ENCODE data around the gene SIM1. TPM values are rescaled to one million over a fixed set of nuclear protein-coding genes. Genes with fewer than 3 reads are reported as not detected.

Gene SIM1
- total and polyA plus RNA-seq, 2 of the 8 experiments (the other 6 are each of a cell fraction or from before 2014, with no cell fraction given), result 0.02 to 0.39 TPM

DNA sequence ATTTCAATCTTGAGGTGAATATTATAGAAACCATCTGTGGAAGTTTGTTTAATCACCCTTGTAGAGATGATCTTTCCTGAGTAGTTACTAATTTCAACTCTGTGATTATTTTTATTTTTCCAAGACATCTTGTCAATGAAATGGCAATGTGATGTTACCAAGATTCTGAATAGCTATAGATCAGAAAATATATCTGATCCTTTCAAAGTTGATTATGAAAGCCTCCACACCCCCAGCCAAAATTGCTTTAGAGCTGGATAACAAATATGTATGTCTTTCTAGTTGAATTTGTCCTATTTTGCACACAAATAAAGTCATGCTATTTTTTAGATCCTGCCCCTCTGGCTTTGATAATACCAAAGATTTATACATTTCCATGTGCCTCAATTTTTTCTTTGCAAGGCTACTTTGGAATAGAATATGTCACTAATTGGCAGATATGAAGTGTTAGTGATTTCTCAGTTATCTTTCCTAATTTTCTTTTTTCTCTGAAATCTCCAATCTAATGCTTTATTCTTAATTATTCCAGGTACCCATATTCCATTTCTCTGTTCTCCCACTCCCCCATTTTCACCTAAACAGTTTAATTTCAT lies 5.0 kb downstream of the SIM1 start:
- Histone ChIP-seq H3K4me3 (ENCODE audit: extremely low read depth in 1 of 4, insufficient read depth in 2 of 4, low read depth in 3 of 4, low read length in 4 of 4) (no peak overlapping the region), H4K5ac (ENCODE audit: insufficient read length, low read depth, low read length) (no peak overlapping the region), H3K9me3 (ENCODE audit: insufficient read depth in 2 of 2, low read depth in 1 of 2, low read length in 1 of 2) (no peaks in the 10 kb centered on the region), H3K36me3 (ENCODE audit: control insufficient read depth in 2 of 4, insufficient read depth in 4 of 4, low read length in 3 of 4) (0 out of 8 replicates have a peak, but pooled peaks cover 0 to 3% (median 0%) of the 10 kb centered on the region in 4 experiments), H2AFZ (ENCODE audit: low read length) (no peak overlapping the region), H3K27ac (ENCODE audit: low read depth, low read length) (no peak overlapping the region), H4K91ac (replicated peaks; ENCODE audit: insufficient read length, low read length) (no peak overlapping the region), H2BK15ac (ENCODE audit: low read length) (no peak overlapping the region), H3K23ac (ENCODE audit: insufficient read length) (no peak overlapping the region), H2BK12ac (ENCODE audit: low read depth, low read length) (no peak overlapping the region), H3K27me3 (replicated peaks in 1 of 4; ENCODE audit: control insufficient read depth in 3 of 4, extremely low read depth in 1 of 4, insufficient read depth in 3 of 4, low read length in 3 of 4) (peaks cover 89 to 100% (median 95%) of the 10 kb centered on the region in 4 experiments), H3K4me2 (ENCODE audit: insufficient read depth in 1 of 2, low read depth in 2 of 2, low read length in 2 of 2) (no peak overlapping the region), H3K18ac (ENCODE audit: extremely low read depth, low read length) (no peak overlapping the region), H2BK5ac (ENCODE audit: low read depth, low read length) (no peak overlapping the region), H4K8ac (ENCODE audit: extremely low read depth, insufficient read depth, low read length) (no peak overlapping the region), H3K23me2 (ENCODE audit: low read depth, low read length) (peaks cover 10% of the 10 kb centered on the region; the same call in 1 of the 2 replicates), H2BK20ac (ENCODE audit: low read length) (no peak overlapping the region), H3K79me1 (ENCODE audit: low read depth, low read length) (no peaks in the 10 kb centered on the region), H3K4me1 (replicated peaks in 1 of 4; ENCODE audit: control insufficient read depth in 3 of 4, insufficient read depth in 4 of 4, low read length in 3 of 4) (peaks cover 14 to 45% (median 30%) of the 10 kb centered on the region in 4 experiments), H2BK120ac (replicated peaks; ENCODE audit: low read depth, low read length) (no peak overlapping the region), H3K79me2 (ENCODE audit: control insufficient read depth in 1 of 2, insufficient read depth in 2 of 2, low read length in 2 of 2) (no peaks in the 10 kb centered on the region), H3K4ac (replicated peaks; ENCODE audit: insufficient read length, low read depth, low read length) (no peak overlapping the region), H3K14ac (ENCODE audit: insufficient read length) (no peak overlapping the region), H3K56ac (replicated peaks; ENCODE audit: insufficient read length, low read depth, low read length) (no peak overlapping the region), H4K20me1 (replicated peaks in 1 of 2; ENCODE audit: control insufficient read depth in 1 of 2, insufficient read depth in 2 of 2, low read length in 2 of 2) (peaks cover 10 to 12% of the 10 kb centered on the region in 2 experiments), H2AK5ac (ENCODE audit: low read depth, low read length) (no peak overlapping the region), H3K9ac (replicated peaks in 1 of 4; ENCODE audit: extremely low read depth in 1 of 4, low read depth in 3 of 4, low read length in 3 of 4) (no peak overlapping the region)
- CTCF ChIA-PET (ENCODE audit: partially characterized antibody), result interaction anchor here (0.6 to 11.8 kb wide), 32 partner anchors 9 to 858 kb away, joined by 3 to 215 read pairs (median 5); no protein-coding TSS in a partner anchor
- POLR2A ChIA-PET (ENCODE audit: partially characterized antibody), result no interaction called here
- DNase-seq (ENCODE audit: low read depth in 1 of 2, low spot score in 2 of 2) (no peak), FAIRE-seq (no peak)
- TF ChIP-seq TAF1 (IDR thresholded peaks at IDR 0.05; ENCODE audit: low read depth, low read length) (no peak), CBX8 (IDR thresholded peaks at IDR 0.05; ENCODE audit: borderline replicate concordance, low read depth, low read length) (peak; percentile 82)
